SK-N-SH treated with all-trans-retinoic acid at 6 μM for 48 hours (cell line): Measurements from ENCODE around the gene CALN1.

Source experiments
- ATAC-seq: fragments of 200-7000 bp; cut with Tn5 transposase; 3 replicates; pipeline ENCODE4 v1.9.1; 2020; ENCODE audit warnings: mild to moderate bottlenecking, moderate library complexity
- ARNTL ChIP-seq: fragments of 450-650 bp; formaldehyde crosslinking; IDR thresholded peaks from 2 replicates; pipeline ENCODE4 v1.5.0; 2020; ENCODE audit warnings: low read depth, mild to moderate bottlenecking, moderate library complexity, borderline replicate concordance
- BACH2 ChIP-seq: fragments of 250-450 bp; sonication (Bioruptor Pico); IDR thresholded peaks from 2 replicates; pipeline ENCODE4 v1.9.0; 2021; ENCODE audit warnings: mild to moderate bottlenecking, borderline replicate concordance
- CREB5 ChIP-seq: fragments of 250-450 bp; sonication (Bioruptor Pico); IDR thresholded peaks from 2 replicates; pipeline ENCODE4 v1.5.1; 2020; ENCODE audit warnings: low read depth, mild to moderate bottlenecking, moderate library complexity
- CSDC2 ChIP-seq: fragments of 250-450 bp; sonication (Bioruptor Pico); IDR thresholded peaks from 2 replicates; pipeline ENCODE4 v1.5.0; 2020; ENCODE audit warnings: mild to moderate bottlenecking, moderate library complexity
- ESRRG ChIP-seq: fragments of 250-450 bp; sonication (Bioruptor Pico); IDR thresholded peaks from 2 replicates; pipeline ENCODE4 v1.6.1; 2021; ENCODE audit warnings: mild to moderate bottlenecking
- GLIS3 ChIP-seq: fragments of 250-450 bp; sonication (Bioruptor Pico); IDR thresholded peaks from 2 replicates; pipeline ENCODE4 v1.5.0; 2020; ENCODE audit warnings: mild to moderate bottlenecking, moderate library complexity
- ISL1 ChIP-seq: fragments of 250-450 bp; sonication (Bioruptor Pico); IDR thresholded peaks from 2 replicates; pipeline ENCODE4 v2.1.2; 2022; ENCODE audit warnings: mild to moderate bottlenecking, moderate library complexity
- OSR1 ChIP-seq: fragments of 250-450 bp; sonication (Bioruptor Pico); IDR thresholded peaks from 2 replicates; pipeline ENCODE4 v1.8.0; 2022; ENCODE audit warnings: moderate library complexity, mild to moderate bottlenecking, inconsistent platforms
- PPARA ChIP-seq: fragments of 250-450 bp; sonication (Bioruptor Pico); IDR thresholded peaks from 2 replicates; pipeline ENCODE4 v1.5.0; 2020; ENCODE audit warnings: mild to moderate bottlenecking, borderline replicate concordance
- SNAI2 ChIP-seq: fragments of 250-450 bp; sonication (Bioruptor Pico); IDR thresholded peaks from 2 replicates; pipeline ENCODE4 v1.5.0; 2020; ENCODE audit warnings: mild to moderate bottlenecking, moderate library complexity
- TCF4 ChIP-seq: fragments of 250-450 bp; sonication (Bioruptor Pico); IDR thresholded peaks from 2 replicates; pipeline ENCODE4 v1.8.0; 2021; ENCODE audit warnings: mild to moderate bottlenecking, moderate library complexity, borderline replicate concordance
- TOX ChIP-seq: fragments of 250-450 bp; sonication (Bioruptor Pico); IDR thresholded peaks from 2 replicates; pipeline ENCODE4 v1.8.0; 2021; ENCODE audit warnings: mild to moderate bottlenecking, moderate library complexity, borderline replicate concordance
- ZC3H10 ChIP-seq: fragments of 250-450 bp; sonication (Bioruptor Pico); IDR thresholded peaks from 2 replicates; pipeline ENCODE4 v1.5.1; 2021; ENCODE audit warnings: mild to moderate bottlenecking, moderate library complexity
- ZFP3 ChIP-seq: fragments of 250-450 bp; sonication (Bioruptor Pico); IDR thresholded peaks from 2 replicates; pipeline ENCODE4 v1.5.0; 2020; ENCODE audit warnings: mild to moderate bottlenecking, moderate library complexity
- ZFP30 ChIP-seq: fragments of 450-650 bp; formaldehyde crosslinking; IDR thresholded peaks from 2 replicates; pipeline ENCODE4 v1.5.0; 2022; ENCODE audit warnings: mild to moderate bottlenecking, moderate library complexity
- ZNF565 ChIP-seq: fragments of 450-650 bp; formaldehyde crosslinking; conservative IDR thresholded peaks from 2 replicates; pipeline ENCODE4 v1.5.0; 2020; ENCODE audit warnings: low read depth, mild to moderate bottlenecking, moderate library complexity
- ZNF70 ChIP-seq: fragments of 450-650 bp; formaldehyde crosslinking; IDR thresholded peaks from 2 replicates; pipeline ENCODE4 v1.5.0; 2020; ENCODE audit warnings: mild to moderate bottlenecking, moderate library complexity
- TF ChIP-seq, protein P1 (sequence below): fragments of 250-450 bp; sonication (Bioruptor Pico); IDR thresholded peaks from 2 replicates; pipeline ENCODE4 v1.5.0; 2020; ENCODE audit warnings: mild to moderate bottlenecking, moderate library complexity
- TF ChIP-seq, protein P2 (sequence below): fragments of 250-450 bp; sonication (Bioruptor Pico); IDR thresholded peaks from 2 replicates; pipeline ENCODE4 v1.5.1; 2021; ENCODE audit warnings: mild to moderate bottlenecking, moderate library complexity
- TF ChIP-seq, protein P3 (sequence below): fragments of 250-450 bp; sonication (Bioruptor Pico); IDR thresholded peaks from 2 replicates; pipeline ENCODE4 v1.8.0; 2020; ENCODE audit warnings: mild to moderate bottlenecking, moderate library complexity, borderline replicate concordance
- TF ChIP-seq, protein P4 (sequence below): fragments of 250-450 bp; sonication (Bioruptor Pico); IDR thresholded peaks from 2 replicates; pipeline ENCODE4 v1.8.0; 2021; ENCODE audit warnings: low read depth, mild to moderate bottlenecking, moderate library complexity, borderline replicate concordance

CALN1 gene

DNA sequence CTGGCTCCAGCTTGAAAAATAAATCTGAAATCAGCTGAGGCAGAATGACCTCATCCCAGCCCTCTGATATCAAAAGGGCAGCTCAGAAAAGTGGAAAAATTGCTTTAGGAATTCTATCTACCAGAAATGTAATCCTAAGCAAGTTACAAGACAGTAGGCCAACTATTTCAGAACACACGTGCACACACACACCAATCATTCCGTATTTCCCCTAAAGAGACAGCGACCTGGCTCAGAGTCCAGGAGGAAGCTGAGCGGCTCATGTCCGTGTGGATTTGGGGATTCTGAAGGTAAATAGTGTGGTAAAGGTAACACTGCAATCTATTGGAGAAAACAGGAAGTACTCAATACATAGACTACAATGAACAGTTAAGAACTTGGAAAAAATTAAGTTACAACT lies 288.2 kb downstream of the CALN1 start:
- no peak for ATAC-seq
- TF ChIP-seq CREB5 (CRISPR knock-in tag) = no peak
- TF ChIP-seq ZNF565 (CRISPR knock-in tag) = no peak
- TF ChIP-seq, protein P1, sequence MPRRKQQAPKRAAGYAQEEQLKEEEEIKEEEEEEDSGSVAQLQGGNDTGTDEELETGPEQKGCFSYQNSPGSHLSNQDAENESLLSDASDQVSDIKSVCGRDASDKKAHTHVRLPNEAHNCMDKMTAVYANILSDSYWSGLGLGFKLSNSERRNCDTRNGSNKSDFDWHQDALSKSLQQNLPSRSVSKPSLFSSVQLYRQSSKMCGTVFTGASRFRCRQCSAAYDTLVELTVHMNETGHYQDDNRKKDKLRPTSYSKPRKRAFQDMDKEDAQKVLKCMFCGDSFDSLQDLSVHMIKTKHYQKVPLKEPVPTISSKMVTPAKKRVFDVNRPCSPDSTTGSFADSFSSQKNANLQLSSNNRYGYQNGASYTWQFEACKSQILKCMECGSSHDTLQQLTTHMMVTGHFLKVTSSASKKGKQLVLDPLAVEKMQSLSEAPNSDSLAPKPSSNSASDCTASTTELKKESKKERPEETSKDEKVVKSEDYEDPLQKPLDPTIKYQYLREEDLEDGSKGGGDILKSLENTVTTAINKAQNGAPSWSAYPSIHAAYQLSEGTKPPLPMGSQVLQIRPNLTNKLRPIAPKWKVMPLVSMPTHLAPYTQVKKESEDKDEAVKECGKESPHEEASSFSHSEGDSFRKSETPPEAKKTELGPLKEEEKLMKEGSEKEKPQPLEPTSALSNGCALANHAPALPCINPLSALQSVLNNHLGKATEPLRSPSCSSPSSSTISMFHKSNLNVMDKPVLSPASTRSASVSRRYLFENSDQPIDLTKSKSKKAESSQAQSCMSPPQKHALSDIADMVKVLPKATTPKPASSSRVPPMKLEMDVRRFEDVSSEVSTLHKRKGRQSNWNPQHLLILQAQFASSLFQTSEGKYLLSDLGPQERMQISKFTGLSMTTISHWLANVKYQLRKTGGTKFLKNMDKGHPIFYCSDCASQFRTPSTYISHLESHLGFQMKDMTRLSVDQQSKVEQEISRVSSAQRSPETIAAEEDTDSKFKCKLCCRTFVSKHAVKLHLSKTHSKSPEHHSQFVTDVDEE (CRISPR knock-in tag) = no peak
- no peak for TF ChIP-seq TCF4 (CRISPR knock-in tag)
- TF ChIP-seq ZFP3 (CRISPR knock-in tag) = no peak
- TF ChIP-seq, protein P2, sequence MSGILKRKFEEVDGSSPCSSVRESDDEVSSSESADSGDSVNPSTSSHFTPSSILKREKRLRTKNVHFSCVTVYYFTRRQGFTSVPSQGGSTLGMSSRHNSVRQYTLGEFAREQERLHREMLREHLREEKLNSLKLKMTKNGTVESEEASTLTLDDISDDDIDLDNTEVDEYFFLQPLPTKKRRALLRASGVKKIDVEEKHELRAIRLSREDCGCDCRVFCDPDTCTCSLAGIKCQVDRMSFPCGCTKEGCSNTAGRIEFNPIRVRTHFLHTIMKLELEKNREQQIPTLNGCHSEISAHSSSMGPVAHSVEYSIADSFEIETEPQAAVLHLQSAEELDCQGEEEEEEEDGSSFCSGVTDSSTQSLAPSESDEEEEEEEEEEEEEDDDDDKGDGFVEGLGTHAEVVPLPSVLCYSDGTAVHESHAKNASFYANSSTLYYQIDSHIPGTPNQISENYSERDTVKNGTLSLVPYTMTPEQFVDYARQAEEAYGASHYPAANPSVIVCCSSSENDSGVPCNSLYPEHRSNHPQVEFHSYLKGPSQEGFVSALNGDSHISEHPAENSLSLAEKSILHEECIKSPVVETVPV = no peak
- TF ChIP-seq ZC3H10 (CRISPR knock-in tag) = no peak
- TF ChIP-seq ZFP30 (CRISPR knock-in tag) = no peak

DNA sequence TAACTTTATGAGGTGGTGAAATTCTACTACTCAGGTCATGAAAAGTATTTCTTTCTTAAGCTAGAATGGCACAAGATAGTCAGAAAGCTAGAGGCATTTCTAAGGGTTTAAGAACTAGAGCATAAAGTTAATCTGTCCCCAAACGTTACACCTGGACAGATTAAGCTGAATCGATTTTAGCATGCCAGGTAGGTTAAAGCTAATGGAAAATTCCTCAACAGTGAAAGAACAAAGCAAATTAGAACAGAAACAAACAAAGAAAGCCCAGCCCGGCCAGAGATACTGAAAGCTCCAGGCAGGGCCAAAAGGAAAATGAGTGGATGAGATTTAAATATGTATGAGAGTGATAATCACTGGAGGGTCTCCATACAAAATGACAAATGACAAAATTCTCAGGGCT lies 293.8 kb downstream of the CALN1 start:
- no peak for TF ChIP-seq CREB5 (CRISPR knock-in tag)

DNA sequence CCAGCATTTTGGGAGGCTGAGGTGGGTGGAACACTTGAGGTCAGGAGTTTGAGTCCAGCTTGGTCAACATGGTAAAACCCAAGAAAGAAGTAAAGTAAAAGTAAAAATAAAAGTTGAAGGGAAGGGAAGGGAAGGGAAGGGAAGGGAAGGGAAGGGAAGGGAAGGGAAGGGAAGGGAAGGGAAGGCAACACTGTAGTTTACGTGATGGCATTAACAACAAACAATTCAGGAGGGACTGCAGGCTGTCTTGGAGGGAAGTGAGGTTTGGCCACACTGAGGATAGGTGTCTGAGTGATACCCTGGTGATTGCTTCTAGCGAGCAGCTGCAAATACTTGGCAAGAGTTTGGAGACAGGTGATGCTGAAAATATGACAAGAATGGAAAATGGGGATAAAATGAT lies 298.0 kb downstream of the CALN1 start:
- TF ChIP-seq GLIS3 (no peak), CSDC2 (CRISPR knock-in tag) (no peak), ZFP30 (CRISPR knock-in tag) (no peak)
- TF ChIP-seq, protein P3, sequence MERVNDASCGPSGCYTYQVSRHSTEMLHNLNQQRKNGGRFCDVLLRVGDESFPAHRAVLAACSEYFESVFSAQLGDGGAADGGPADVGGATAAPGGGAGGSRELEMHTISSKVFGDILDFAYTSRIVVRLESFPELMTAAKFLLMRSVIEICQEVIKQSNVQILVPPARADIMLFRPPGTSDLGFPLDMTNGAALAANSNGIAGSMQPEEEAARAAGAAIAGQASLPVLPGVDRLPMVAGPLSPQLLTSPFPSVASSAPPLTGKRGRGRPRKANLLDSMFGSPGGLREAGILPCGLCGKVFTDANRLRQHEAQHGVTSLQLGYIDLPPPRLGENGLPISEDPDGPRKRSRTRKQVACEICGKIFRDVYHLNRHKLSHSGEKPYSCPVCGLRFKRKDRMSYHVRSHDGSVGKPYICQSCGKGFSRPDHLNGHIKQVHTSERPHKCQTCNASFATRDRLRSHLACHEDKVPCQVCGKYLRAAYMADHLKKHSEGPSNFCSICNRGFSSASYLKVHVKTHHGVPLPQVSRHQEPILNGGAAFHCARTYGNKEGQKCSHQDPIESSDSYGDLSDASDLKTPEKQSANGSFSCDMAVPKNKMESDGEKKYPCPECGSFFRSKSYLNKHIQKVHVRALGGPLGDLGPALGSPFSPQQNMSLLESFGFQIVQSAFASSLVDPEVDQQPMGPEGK (CRISPR knock-in tag) = no peak
- ATAC-seq = no peak

More for the DNA sequence above, 293.8 kb downstream of the CALN1 start:
- ATAC-seq = no peak

DNA sequence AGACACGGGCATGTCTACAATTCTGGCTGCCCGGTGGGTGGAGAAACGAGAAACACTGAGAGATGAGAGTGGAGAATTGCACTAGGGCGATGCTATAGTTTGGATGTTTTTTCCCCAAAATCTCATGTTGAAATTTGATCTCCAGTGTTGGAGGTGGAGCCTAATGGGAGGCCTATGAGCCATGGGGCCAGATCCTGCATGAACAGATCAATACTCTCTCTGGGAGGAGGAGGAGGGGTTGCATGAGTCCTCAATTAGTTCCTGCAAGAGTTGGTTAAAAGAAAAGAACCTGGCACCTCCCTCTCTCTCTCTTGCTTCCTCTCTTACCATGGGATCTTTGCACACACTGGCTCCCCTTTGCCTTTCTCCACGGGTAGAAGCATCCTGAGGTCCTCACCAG lies 299.1 kb downstream of the CALN1 start:
- no peak for ATAC-seq
- no peak for TF ChIP-seq ESRRG
- TF ChIP-seq, protein P1 (CRISPR knock-in tag) = no peak
- TF ChIP-seq PPARA (CRISPR knock-in tag) = no peak
- no peak for TF ChIP-seq ZNF565 (CRISPR knock-in tag)
- TF ChIP-seq ZFP30 (CRISPR knock-in tag) = no peak
- TF ChIP-seq TOX = no peak
- TF ChIP-seq, protein P2 = no peak
- no peak for TF ChIP-seq GLIS3
- TF ChIP-seq, protein P4, sequence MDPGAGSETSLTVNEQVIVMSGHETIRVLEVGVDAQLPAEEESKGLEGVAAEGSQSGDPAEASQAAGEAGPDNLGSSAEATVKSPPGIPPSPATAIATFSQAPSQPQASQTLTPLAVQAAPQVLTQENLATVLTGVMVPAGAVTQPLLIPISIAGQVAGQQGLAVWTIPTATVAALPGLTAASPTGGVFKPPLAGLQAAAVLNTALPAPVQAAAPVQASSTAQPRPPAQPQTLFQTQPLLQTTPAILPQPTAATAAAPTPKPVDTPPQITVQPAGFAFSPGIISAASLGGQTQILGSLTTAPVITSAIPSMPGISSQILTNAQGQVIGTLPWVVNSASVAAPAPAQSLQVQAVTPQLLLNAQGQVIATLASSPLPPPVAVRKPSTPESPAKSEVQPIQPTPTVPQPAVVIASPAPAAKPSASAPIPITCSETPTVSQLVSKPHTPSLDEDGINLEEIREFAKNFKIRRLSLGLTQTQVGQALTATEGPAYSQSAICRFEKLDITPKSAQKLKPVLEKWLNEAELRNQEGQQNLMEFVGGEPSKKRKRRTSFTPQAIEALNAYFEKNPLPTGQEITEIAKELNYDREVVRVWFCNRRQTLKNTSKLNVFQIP (CRISPR knock-in tag) = no peak
- no peak for TF ChIP-seq ARNTL
- TF ChIP-seq BACH2 (CRISPR knock-in tag) = no peak
- TF ChIP-seq ZNF70 (CRISPR knock-in tag) = no peak
- TF ChIP-seq SNAI2 (CRISPR knock-in tag) = no peak
- TF ChIP-seq OSR1 (CRISPR knock-in tag) = no peak
- TF ChIP-seq ZC3H10 (CRISPR knock-in tag) = no peak
- TF ChIP-seq ISL1 = no peak
- TF ChIP-seq TCF4 (CRISPR knock-in tag) = no peak
